ENCODE measurements around the gene VRK3. TPM values are rescaled to one million over a fixed set of nuclear protein-coding genes. Genes with fewer than 3 reads are reported as not detected.

The VRK3 gene
- total and polyA plus RNA-seq, 9 donors = 26.1 to 52.5 (median 34.0) TPM

DNA sequence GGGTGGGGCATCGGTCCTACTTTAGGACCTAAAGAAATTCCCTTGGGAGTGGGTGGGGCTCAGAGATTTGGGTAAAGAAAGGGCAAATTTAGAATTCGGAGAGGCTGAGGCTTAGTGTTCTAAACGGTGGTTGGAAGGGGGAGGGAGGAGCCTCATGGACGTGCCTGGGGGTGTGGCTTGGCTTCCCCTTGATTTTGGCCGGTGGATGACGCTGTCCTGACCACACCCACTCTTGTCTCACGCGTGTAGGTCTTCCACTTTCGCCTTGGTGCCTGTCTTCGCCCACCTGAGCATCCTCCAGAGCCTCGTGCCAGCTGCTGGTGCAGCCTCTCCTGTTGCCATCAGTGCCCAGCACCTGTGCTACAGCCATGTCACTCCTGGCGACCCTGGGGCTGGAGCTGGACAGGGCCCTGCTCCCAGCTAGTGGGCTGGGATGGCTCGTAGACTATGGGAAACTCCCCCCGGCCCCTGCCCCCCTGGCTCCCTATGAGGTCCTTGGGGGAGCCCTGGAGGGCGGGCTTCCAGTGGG is 94.6 kb downstream of the VRK3 start:
- H3K36me3 ChIP-seq = no peaks in the 10 kb centered on the region
- no peak overlapping the region for H3K4me3 ChIP-seq
- H3K27me3 ChIP-seq = no peaks in the 10 kb centered on the region
- H3K27ac ChIP-seq = peak overlapping the region in 1 of 2 donors; percentile 82
- H3K9me3 ChIP-seq = no peaks in the 10 kb centered on the region
- H3K4me1 ChIP-seq (ENCODE audit: insufficient read depth) = peaks cover 10% of the 10 kb centered on the region
- peak; percentile 68 to 79 (median 74) for DNase-seq
- intact Hi-C loops (cut with DNase I) = no loop called here
- 34 to 43% (median 37%) methylated on average over 14 to 15 of the region's 15 CpGs for WGBS, 3 donors
- TF ChIP-seq, protein P1, sequence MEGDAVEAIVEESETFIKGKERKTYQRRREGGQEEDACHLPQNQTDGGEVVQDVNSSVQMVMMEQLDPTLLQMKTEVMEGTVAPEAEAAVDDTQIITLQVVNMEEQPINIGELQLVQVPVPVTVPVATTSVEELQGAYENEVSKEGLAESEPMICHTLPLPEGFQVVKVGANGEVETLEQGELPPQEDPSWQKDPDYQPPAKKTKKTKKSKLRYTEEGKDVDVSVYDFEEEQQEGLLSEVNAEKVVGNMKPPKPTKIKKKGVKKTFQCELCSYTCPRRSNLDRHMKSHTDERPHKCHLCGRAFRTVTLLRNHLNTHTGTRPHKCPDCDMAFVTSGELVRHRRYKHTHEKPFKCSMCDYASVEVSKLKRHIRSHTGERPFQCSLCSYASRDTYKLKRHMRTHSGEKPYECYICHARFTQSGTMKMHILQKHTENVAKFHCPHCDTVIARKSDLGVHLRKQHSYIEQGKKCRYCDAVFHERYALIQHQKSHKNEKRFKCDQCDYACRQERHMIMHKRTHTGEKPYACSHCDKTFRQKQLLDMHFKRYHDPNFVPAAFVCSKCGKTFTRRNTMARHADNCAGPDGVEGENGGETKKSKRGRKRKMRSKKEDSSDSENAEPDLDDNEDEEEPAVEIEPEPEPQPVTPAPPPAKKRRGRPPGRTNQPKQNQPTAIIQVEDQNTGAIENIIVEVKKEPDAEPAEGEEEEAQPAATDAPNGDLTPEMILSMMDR (IDR thresholded peaks at IDR 0.05) = no peak
- TF ChIP-seq EP300 (IDR thresholded peaks at IDR 0.05) (no peak), POLR2A (IDR thresholded peaks at IDR 0.05) (no peak)

DNA sequence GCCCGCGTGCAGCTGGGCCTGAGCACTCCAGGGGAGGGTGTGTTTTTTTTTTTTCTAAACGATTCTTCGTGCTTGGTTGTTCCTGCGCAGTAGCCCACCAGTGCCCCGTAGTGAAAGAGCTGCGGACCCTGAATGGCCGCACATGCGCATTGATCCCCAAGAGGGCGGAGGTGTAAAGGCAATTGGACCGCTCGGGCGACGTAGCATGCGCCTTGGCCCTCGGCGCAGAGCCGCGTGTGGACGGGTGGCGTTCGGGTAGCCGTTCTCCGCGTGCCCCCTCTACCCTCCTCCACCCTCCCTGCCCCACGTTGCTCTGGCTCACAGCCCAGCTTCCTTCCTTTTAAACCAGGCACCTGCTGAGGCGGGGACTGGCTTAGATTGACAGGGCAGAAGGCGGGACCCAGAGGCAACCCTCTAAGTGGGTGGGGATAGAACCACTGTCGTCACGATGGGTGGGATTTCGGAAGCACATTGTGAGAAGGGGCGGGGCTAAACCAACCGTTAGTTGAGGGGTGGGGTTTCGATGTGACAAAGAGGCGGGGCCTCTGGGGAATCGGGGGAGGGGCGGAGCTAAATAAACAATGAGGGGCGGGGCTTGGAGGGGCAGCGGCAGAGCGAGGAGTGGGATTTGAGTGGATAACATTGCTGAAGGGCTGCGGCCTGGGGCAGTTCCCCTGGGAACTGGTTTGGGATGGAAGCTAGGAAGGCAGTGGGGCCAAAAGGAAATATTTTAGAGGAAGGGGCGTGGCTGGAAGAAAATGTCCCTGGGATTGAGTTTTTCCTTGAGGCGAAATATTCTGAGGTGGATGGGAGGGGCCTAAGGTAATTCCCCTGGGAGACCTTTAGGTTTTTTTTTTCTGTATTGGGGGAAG is 95.3 kb downstream of the VRK3 start:
- Histone ChIP-seq H3K36me3 (no peaks in the 10 kb centered on the region), H3K4me1 (ENCODE audit: insufficient read depth) (peaks cover 10% of the 10 kb centered on the region), H3K27me3 (no peaks in the 10 kb centered on the region), H3K27ac (peak overlapping the region; percentile 82), H3K9me3 (no peaks in the 10 kb centered on the region), H3K4me3 (peak overlapping the region; percentile 94)
- TF ChIP-seq EP300 (IDR thresholded peaks at IDR 0.05) = no peak
- TF ChIP-seq, protein P1 (IDR thresholded peaks at IDR 0.05) = peak in 1 of 3 donors; percentile 47
- intact Hi-C loops (cut with DNase I) = loop anchor here in 1 of 4 donors (2.0 kb wide), 1 partner anchor 51 kb away; no protein-coding TSS in a partner anchor
- WGBS, 3 donors = 0 to 1% (median 1%) methylated on average over 42 to 43 of the region's 43 CpGs
- peak; percentile 93 to 97 (median 96) for DNase-seq

DNA sequence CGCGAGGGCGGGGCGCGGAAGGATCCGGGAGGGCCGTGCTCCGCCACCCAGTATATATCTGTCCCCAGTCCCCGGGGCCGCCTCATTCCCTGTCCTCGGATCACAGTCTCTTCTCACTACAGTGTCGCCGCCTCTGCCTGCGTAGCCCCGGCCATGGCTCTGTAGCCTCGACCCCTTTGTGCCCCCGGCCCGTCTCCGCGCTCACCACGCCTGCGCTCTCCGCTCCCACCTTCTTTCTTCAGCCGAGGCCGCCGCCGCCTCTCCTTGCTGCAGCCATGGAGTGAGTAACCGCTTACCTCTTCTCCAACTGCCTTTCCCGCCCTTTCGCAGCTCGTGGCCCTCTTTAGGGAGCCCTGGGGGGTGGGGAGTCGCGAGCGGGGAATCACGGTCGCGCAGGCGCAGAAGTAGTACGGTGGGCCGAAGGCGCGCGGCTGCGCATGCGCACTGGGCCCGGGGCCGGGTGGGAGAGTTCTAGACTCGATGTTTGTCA is 96.0 kb downstream of the VRK3 start, which contains the start of the genes ATF5 and NUP62:
Gene ATF5, plus strand, starts transcription at position 85 of the 490 bp plus-strand sequence. CDS start 1,646 bp downstream, outside the sequence.
Gene NUP62, minus strand, starts transcription at position 384 of the 490 bp plus-strand sequence. CDS start 19,697 bp downstream, outside the sequence.
- Histone ChIP-seq H3K27ac (peak within 1 kb of the TSS; percentile 82), H3K36me3 (no peaks in the 10 kb centered on the region), H3K9me3 (no peaks in the 10 kb centered on the region), H3K4me1 (ENCODE audit: insufficient read depth) (peaks cover 10% of the 10 kb centered on the region), H3K27me3 (no peaks in the 10 kb centered on the region), H3K4me3 (peak within 1 kb of the TSS; percentile 94)
- peak; percentile 89 to 95 (median 94) for DNase-seq
- 0 to 1% (median 1%) methylated on average over 31 to 48 of the region's 48 CpGs for WGBS, 3 donors
- intact Hi-C loops (cut with DNase I) = loop anchor here in 1 of 4 donors (2.0 kb wide), 1 partner anchor 50 kb away; no protein-coding TSS in a partner anchor
- TF ChIP-seq EP300 (IDR thresholded peaks at IDR 0.05) (no peak), POLR2A (IDR thresholded peaks at IDR 0.05) (no peak)
- TF ChIP-seq, protein P1 (IDR thresholded peaks at IDR 0.05) = no peak

DNA sequence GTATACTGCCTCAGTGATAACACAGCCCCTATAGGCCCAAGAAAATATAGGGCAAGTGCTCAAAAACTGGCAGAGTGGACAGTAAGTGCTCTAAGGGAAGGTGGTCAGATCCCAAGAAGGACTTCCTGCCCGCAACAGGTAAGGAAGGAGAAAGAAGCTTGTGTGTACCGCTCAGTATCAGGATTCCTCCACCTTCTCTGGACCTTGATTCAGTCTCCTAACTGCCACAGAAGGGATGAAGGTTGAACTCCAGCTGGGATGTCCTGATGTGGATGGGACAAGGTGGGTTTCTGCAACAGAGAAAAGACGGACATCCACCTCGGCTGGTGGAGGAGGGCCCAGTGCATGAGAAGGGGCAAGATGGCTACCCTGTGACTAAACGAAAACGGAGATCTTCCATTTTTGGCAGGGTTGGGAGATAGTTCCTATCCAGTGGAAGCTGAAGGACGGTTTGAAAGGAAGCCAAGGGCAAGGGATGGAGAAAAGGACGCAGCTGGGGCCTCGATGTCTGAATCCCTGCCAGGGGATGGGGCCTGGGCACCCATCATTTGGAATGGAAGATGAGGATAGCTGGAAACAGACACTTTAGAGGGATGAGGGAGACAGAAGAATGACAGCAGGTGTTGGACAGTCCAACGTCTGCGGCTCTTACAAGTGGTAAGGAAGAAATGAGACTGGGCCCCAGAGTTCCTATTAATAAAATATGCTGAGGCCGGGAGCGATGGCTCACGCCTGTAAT is 97.5 kb downstream of the VRK3 start:
- H3K27me3 ChIP-seq = no peaks in the 10 kb centered on the region
- DNase-seq = no peak
- H3K27ac ChIP-seq = no peak overlapping the region
- no peak overlapping the region for H3K4me3 ChIP-seq
- H3K4me1 ChIP-seq (ENCODE audit: insufficient read depth) = peaks cover 10% of the 10 kb centered on the region
- TF ChIP-seq EP300 (IDR thresholded peaks at IDR 0.05) (no peak), POLR2A (IDR thresholded peaks at IDR 0.05) (no peak)
- TF ChIP-seq, protein P1 (IDR thresholded peaks at IDR 0.05) = no peak
- H3K36me3 ChIP-seq = no peaks in the 10 kb centered on the region
- intact Hi-C loops (cut with DNase I) = loop anchor here in 1 of 4 donors (2.0 kb wide), 1 partner anchor 49 kb away; no protein-coding TSS in a partner anchor
- 68 to 74% (median 69%) methylated on average over 14 of the region's 14 CpGs for WGBS, 3 donors
- no peaks in the 10 kb centered on the region for H3K9me3 ChIP-seq

Data from ovary (tissue), 9 donors.